Activated naive CD8-positive, alpha-beta T cell treated with anti-CD3 and anti-CD28 coated beads, Interleukin-2, amount 50 U/mL, for 16 hours (primary cell): Measurements from ENCODE around the gene CENPP.

Experiments
- DNase-seq: peaks from one replicate; pipeline ENCODE4 v3.0.0-alpha.2; 2020; ENCODE audit warnings: low read depth, low spot score

Gene CENPP

GRCh38 chr9:92424340-92424739 lies 98.6 kb downstream of the CENPP start, which contains the start of gene OMD:
Gene OMD, minus strand, starts transcription at chr9:92424471. Its CDS starts 6,913 bp downstream, at chr9:92417558.
- DNase-seq, result no peak

- DNase-seq, result no peak
Observed at GRCh38 chr9:92425474-92425873, 99.7 kb downstream of the CENPP start.

- DNase-seq, result no peak
Observed at GRCh38 chr9:92426501-92427145, 100.9 kb downstream of the CENPP start.

GRCh38 chr9:92429836-92430235 lies 104.1 kb downstream of the CENPP start:
- no peak for DNase-seq

DNA sequence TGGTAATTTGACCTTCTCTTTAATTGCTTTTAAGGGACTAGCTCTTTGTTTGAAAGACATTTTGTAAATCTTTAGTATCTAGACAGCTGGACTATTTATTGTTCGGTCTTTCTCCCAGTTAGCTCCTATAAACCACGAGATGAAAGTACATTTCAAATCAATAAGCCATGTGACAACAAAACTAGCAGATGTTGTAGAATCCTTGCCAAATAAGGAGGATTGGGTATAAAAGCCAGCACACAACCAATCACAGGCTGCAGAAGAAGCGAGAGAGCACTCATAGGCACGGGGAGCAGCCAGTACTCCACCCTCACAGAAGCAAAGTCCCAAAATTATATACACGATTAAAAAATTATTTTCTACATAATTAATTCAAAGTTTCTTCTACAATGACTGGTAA lies 106.6 kb downstream of the CENPP start:
- DNase-seq, result no peak

DNA sequence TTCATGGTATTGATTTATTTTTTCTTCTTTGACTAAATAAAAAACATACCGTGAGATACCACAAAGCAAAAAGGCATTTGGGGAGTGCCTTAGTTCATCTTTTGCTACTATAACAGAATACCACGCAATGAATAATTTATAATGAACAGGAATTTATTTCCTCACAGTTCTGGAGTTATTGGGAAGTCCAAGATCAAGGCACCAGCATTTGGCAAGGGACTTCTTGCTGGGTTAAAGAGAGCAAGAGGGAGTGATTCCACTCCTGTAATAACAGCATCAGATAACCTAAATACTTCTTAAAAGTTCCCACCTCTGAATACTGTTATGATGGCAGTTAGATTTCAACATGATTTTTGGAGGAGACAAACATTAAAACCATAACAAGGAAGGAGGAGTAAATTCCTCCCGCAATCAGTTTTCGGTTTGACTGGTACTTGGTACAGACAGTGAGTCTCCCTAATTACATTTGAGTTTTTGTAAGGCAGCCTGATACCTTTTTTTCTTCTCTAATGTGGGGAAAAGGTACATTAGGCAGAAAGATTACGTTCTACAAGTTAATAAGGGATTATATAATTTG lies 107.3 kb downstream of the CENPP start:
- no peak for DNase-seq

DNA sequence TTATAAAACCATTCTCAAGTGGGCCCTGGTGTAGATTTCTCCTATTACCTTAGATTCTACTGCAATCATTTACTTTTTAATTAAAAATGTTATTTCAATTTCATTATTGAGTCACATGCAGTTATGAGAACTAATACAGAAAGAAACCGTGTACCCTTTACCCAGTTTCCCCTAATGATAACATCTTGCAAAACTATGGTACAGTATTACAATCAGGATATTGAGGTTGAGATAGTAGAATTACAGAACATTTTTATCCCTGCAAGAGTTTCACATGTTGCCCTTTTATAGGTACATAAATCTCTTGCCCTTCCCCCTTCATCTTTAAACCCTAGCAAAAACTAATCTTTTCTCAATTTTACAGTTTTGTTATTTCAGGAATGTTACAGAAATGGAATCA lies 109.5 kb downstream of the CENPP start:
- DNase-seq, result no peak

GRCh38 chr9:92438900-92439526 lies 113.3 kb downstream of the CENPP start:
- DNase-seq, result no peak

DNA sequence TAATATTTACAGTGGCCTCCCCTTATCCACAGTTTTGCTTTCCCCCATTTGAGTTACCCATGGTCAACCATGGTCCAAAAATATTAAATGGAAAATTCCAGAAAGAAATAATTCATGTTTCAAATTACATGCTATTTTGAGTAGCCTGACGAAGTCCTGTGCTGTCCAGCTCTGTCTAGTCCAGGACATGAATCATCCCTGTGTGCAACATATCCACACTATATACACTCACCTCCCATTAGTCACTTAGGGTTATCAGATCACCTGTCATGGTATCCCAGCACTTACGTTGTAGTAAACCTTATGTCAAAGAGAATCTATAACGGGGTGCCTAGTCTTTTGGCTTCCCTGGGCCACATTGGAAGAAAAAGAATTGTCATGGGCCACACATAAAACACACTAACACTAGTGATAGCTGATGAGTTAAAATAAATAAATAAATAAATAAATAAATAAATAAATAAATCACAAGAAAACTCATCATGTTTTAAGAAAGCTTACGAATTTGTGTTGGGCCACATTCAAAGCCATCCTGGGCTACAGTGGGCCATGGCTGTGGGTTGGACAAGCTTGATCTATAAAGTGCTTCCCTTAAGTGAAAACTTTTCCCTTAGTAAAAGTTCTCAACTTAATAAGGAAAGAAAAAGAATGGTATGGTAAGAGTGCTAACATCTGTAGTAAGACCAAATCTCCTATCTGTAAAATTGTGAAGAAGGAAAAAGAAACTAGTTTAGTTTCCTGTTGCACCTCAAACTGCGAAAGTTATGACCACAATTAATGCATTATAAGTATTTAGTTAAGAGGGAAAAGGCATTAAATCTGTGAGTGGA lies 114.4 kb downstream of the CENPP start:
- DNase-seq, result no peak

GRCh38 chr9:92440751-92441046 lies 114.9 kb downstream of the CENPP start:
- no peak for DNase-seq

GRCh38 chr9:92444841-92445240 lies 119.1 kb downstream of the CENPP start:
- DNase-seq, result no peak

GRCh38 chr9:92446536-92446935 lies 120.8 kb downstream of the CENPP start:
- no peak for DNase-seq

- no peak for DNase-seq
Observed at GRCh38 chr9:92455217-92455616, 129.5 kb downstream of the CENPP start.

DNA sequence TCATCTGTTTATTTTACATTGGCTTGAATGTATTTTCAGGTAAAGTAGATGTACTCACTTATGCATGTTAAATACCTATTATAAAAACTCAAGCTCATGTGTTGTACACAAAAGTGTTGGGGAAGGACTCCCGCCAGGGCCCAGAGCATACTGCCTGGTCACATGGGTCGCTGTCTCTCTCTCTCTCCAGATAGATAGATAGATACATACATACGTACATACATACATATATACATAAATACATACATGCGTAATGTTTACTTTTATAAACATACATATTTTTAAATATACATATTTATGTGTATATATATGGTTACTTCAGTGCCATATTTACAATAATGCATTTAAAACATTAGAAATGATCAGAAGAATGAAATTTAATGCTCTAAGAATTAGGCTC lies 131.8 kb downstream of the CENPP start:
- DNase-seq, result no peak

GRCh38 chr9:92463387-92463786 lies 137.6 kb downstream of the CENPP start:
- no peak for DNase-seq

DNA sequence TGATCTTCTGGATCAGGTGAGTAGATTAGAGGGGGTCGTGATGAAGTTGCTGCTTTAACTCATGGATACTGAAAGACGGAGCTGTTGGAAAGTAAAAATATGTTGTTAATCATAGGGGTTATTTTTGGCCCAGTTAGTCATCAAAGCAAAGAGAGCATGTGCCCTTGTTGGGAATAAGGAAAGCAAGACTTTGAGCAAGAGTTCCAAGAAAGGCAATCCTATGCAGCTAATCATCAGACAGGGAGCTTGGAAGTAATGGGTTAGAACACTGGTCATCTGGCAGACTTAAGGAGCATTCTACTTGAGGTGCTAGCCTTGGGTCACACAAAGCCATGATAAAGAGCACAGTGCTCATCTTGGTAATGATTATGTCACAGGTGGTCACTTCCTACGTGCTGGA lies 138.2 kb downstream of the CENPP start:
- DNase-seq, result no peak

DNA sequence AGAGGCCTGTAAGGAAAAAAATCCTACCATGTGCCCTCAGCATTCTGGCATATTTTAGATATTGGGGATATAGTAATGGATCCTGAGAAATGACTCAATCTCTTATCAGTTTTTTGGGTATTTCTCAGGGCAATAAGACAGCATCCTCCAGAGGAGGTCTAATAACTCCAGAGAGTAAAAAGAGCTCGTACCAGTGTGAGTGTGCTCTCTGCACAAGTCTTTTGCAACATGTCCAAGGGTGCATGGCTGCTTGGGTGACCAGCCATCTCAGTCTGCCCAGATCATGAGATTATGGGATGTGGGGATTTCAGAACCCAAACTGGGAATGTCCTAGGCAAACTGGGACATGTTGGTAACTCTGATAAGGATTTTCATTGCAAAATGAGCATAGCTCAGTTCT lies 141.3 kb downstream of the CENPP start:
- no peak for DNase-seq

DNA sequence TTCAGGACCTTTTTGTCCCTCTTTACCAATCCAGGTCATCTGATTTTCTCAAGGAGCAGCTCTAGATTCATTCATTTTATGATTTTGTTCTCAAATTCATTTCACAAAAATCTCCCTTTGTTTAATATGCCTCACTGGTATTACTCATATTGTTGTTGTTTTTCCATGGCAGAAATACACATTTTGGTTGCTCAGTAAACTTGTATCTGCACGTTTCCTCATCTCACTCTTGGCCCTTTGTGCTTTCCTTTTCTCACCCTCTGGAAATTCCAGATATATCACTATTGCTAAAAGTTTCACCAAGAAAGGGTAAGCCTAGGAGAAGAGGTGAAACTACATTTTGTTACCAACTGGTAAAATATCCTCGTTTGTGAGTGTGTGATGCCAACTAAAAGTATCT lies 141.8 kb downstream of the CENPP start:
- no peak for DNase-seq

DNA sequence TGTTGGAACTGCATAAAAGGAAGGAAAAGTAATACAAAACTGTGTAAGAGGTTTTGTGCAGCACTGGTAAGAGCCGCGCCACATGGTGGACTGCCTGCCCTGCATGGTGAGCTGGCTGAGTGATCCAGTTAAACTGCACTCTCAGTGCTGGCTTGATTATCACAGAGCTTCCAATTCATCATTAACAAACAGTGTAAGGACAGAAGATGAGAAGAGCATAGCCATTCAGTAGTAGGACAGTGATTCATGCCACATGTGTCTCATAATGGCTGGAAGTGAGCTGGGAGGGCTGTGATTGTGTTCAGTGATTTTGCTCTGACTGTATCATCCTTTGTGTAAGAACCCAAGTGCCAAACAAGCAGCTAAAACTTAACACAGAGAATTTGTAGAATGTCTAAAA lies 142.5 kb downstream of the CENPP start:
- no peak for DNase-seq

- DNase-seq, result no peak
Observed at GRCh38 chr9:92474587-92474986, 148.8 kb downstream of the CENPP start.

GRCh38 chr9:92476962-92477361 lies 151.2 kb downstream of the CENPP start:
- no peak for DNase-seq

DNA sequence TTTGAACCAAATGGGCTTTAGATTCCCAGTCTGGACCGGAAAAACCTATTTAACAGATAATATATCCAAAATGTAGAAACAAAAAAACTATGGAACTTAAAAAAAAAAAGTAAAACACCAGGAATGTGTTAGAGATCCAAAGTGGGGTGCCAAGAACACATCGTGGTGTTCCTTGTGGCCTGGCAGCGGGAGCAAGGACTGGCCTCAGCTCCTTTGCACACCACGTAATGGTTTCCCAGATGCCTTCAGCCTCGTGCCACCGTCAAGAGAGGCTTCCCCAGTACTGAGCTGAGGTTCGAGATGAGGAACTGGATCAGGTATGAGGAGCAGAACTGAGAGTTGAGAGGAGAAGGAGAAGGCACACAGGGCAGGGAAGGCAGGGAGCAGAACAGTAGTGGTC lies 153.0 kb downstream of the CENPP start:
- no peak for DNase-seq

DNA sequence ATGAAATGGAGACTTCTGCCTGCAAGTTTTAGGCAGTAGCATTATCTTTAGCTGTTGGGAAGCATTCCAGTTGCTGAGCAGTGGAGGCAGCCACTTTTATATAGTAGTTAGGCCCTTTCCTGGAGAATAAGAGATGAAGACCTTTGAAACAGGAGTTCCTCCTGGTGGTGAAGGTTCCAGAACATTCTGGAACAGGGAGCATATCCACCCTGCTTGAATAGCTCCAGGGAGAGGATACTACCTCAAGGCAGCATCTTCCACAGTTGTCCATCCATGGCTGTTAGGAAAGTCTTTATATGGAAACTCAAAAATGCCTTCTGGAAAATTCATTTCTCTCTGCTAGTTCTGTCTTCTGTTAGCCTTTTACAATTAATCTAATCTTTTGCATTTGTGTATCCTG lies 153.6 kb downstream of the CENPP start:
- no peak for DNase-seq
